Measurements from ENCODE around the gene FOXJ3.

- TF ChIP-seq CTCF (IDR thresholded peaks at IDR 0.05) (no peak), FOXJ3 (CRISPR knock-in tag; IDR thresholded peaks at IDR 0.05) (no peak), RXRA (IDR thresholded peaks at IDR 0.05; ENCODE audit: borderline replicate concordance, low read depth) (no peak), YY1 (IDR thresholded peaks at IDR 0.05; ENCODE audit: low read depth) (no peak), SIN3A (IDR thresholded peaks at IDR 0.05; ENCODE audit: borderline replicate concordance, low read depth, low read length) (no peak), SMC3 (IDR thresholded peaks at IDR 0.05; ENCODE audit: low read depth, low read length) (no peak), TEAD4 (IDR thresholded peaks at IDR 0.05; ENCODE audit: borderline replicate concordance, insufficient read depth) (no peak), REST (IDR thresholded peaks at IDR 0.05; ENCODE audit: low read depth, low read length) (no peak), RFX5 (IDR thresholded peaks at IDR 0.05; ENCODE audit: low read length) (no peak), EP300 (IDR thresholded peaks at IDR 0.05; ENCODE audit: borderline replicate concordance in 1 of 2, low read depth in 1 of 2, low read length in 1 of 2) (no peak), CHD2 (IDR thresholded peaks at IDR 0.05; ENCODE audit: low read length, partially characterized antibody) (no peak), TCF12 (IDR thresholded peaks at IDR 0.05) (no peak)
Observed at GRCh38 chr1:42317308-42317707, 17.7 kb downstream of the FOXJ3 start.
